ENCODE measurements around the gene MAP3K5. TPM values are rescaled to one million over a fixed set of nuclear protein-coding genes. Genes with fewer than 3 reads are reported as not detected.
"Not testable (repeated sequence)": the region's sequence is repeated elsewhere in the genome, so short reads cannot be mapped to it uniquely, and the experiment has no call there.

The MAP3K5 gene
- total RNA-seq, 1 donor from 2014 or later: 0.09 TPM

GRCh38 chr6:136586295-136586694 is 206.0 kb downstream of the MAP3K5 start:
- Mint-ChIP-seq H3K36me3 (ENCODE audit: low read depth) (no peaks in the 10 kb centered on the region), H3K4me3 (no peak overlapping the region), H3K27me3 (ENCODE audit: low read depth) (no peaks in the 10 kb centered on the region), H3K4me1 (no peaks in the 10 kb centered on the region), H3K9me3 (peaks cover 7% of the 10 kb centered on the region), H3K27ac (ENCODE audit: unreplicated experiment) (no peak overlapping the region)
- TF ChIP-seq CTCF (conservative IDR thresholded peaks at IDR 0.05): no peak
- no peak for DNase-seq (ENCODE audit: low read depth, low spot score)

- H3K27ac Mint-ChIP-seq (ENCODE audit: unreplicated experiment); H3K9me3 Mint-ChIP-seq; H3K27me3 Mint-ChIP-seq (ENCODE audit: low read depth); H3K36me3 Mint-ChIP-seq (ENCODE audit: low read depth); H3K4me1 Mint-ChIP-seq; H3K4me3 Mint-ChIP-seq; DNase-seq (ENCODE audit: low read depth, low spot score): not testable (repeated sequence)
Observed at GRCh38 chr6:136585523-136585922, 206.8 kb downstream of the MAP3K5 start.

GRCh38 chr6:136584290-136584689 is 208.0 kb downstream of the MAP3K5 start:
- not testable (repeated sequence) for H3K27me3 Mint-ChIP-seq (ENCODE audit: low read depth); DNase-seq (ENCODE audit: low read depth, low spot score); H3K4me1 Mint-ChIP-seq; H3K4me3 Mint-ChIP-seq; H3K27ac Mint-ChIP-seq (ENCODE audit: unreplicated experiment); H3K9me3 Mint-ChIP-seq; H3K36me3 Mint-ChIP-seq (ENCODE audit: low read depth)

GRCh38 chr6:136582711-136583471 is 209.4 kb downstream of the MAP3K5 start:
- Mint-ChIP-seq H3K27ac (ENCODE audit: unreplicated experiment) (no peak overlapping the region), H3K36me3 (ENCODE audit: low read depth) (no peaks in the 10 kb centered on the region), H3K4me3 (no peak overlapping the region), H3K27me3 (ENCODE audit: low read depth) (peaks cover 10% of the 10 kb centered on the region), H3K9me3 (no peaks in the 10 kb centered on the region), H3K4me1 (no peaks in the 10 kb centered on the region)
- DNase-seq (ENCODE audit: low read depth, low spot score): no peak
- TF ChIP-seq CTCF (conservative IDR thresholded peaks at IDR 0.05): peak; percentile 73

GRCh38 chr6:136579800-136580199 is 212.5 kb downstream of the MAP3K5 start:
- Mint-ChIP-seq H3K36me3 (ENCODE audit: low read depth) (no peaks in the 10 kb centered on the region), H3K27ac (ENCODE audit: unreplicated experiment) (no peak overlapping the region), H3K9me3 (no peaks in the 10 kb centered on the region), H3K4me1 (no peaks in the 10 kb centered on the region), H3K27me3 (ENCODE audit: low read depth) (peaks cover 10% of the 10 kb centered on the region), H3K4me3 (no peak overlapping the region)
- DNase-seq (ENCODE audit: low read depth, low spot score): no peak
- TF ChIP-seq CTCF (conservative IDR thresholded peaks at IDR 0.05): no peak

- peaks cover under 1% of the 10 kb centered on the region for H3K36me3 Mint-ChIP-seq (ENCODE audit: low read depth)
- H3K9me3 Mint-ChIP-seq: peaks cover 3% of the 10 kb centered on the region
- H3K27ac Mint-ChIP-seq (ENCODE audit: unreplicated experiment): no peak overlapping the region
- peaks cover 10% of the 10 kb centered on the region for H3K27me3 Mint-ChIP-seq (ENCODE audit: low read depth)
- H3K4me1 Mint-ChIP-seq: no peaks in the 10 kb centered on the region
- H3K4me3 Mint-ChIP-seq: no peak overlapping the region
- no peak for TF ChIP-seq CTCF (conservative IDR thresholded peaks at IDR 0.05)
- no peak for DNase-seq (ENCODE audit: low read depth, low spot score)
Observed at GRCh38 chr6:136576821-136577220, 215.5 kb downstream of the MAP3K5 start.
